AG04450 (cell line): ENCODE measurements around the gene GIPC1. TPM values are rescaled to one million over a fixed set of nuclear protein-coding genes. Genes with fewer than 3 reads are reported as not detected.
A peak's percentile ranks its signal among the peaks of the same experiment; 100 is the strongest.

Experiments
- CTCF ChIA-PET: fragments of 300-600, 350-600 bp; formaldehyde crosslinking; extraction: SDS; loops from one replicate; lab custom pipeline; 2022; ENCODE audit warnings: antibody characterized with exemption, inconsistent platforms; lab: Charles Lee
- POLR2A ChIA-PET: fragments of 350-600 bp; formaldehyde crosslinking; extraction: SDS; loops from one replicate; lab custom pipeline; 2021; ENCODE audit warnings: antibody characterized with exemption, inconsistent platforms; lab: Yijun Ruan, JAX
- DNase-seq: peaks from one replicate; pipeline ENCODE4 v3.0.0-alpha.2; 2011; ENCODE audit warnings: low read depth, low spot score
- H3K27ac ChIP-seq: one replicate; pipeline ENCODE4 v1.5.1; 2012; ENCODE audit warnings: low read depth, low read length, control low read depth
- H3K27me3 ChIP-seq: one replicate; pipeline ENCODE4 v1.6.0; 2012; ENCODE audit warnings: low read length; ENCODE audit not compliant: control insufficient read depth, insufficient read depth
- H3K4me3 ChIP-seq: 2 replicates; pipeline ENCODE4 v1.5.1; 2011; ENCODE audit warnings: mild to moderate bottlenecking, low read depth, low read length, control low read depth
- H3K9me3 ChIP-seq: 2 replicates; pipeline ENCODE4 v1.5.1; 2012; ENCODE audit warnings: low read length; ENCODE audit not compliant: control insufficient read depth, insufficient read depth
- CTCF ChIP-seq: IDR thresholded peaks from 2 replicates; pipeline ENCODE4 v1.5.1; 2011; ENCODE audit warnings: low read depth, low read length, control low read depth, inconsistent platforms
- polyA plus RNA-seq: library from polyadenylated mRNA; depleted of rRNA; stranded (reverse); fragments of >200 nt; gene quantifications from 2 replicates; pipeline ENCODE4 v1.2.3, GENCODE V29; 2011

GIPC1 gene
- polyA plus RNA-seq, 1 experiment: 47.4 TPM

- H3K27ac ChIP-seq: no peak overlapping the region
- no peak for TF ChIP-seq CTCF
- no peaks in the 10 kb centered on the region for H3K27me3 ChIP-seq
- H3K4me3 ChIP-seq: peak overlapping the region; percentile 97
- ChIA-PET POLR2A (no interaction called here), CTCF (no interaction called here)
- DNase-seq: no peak
- H3K9me3 ChIP-seq: no peaks in the 10 kb centered on the region
Observed at GRCh38 chr19:14530506-14530905, 34.6 kb upstream of the GIPC1 start.

GRCh38 chr19:14530005-14530348, 34.0 kb upstream of the GIPC1 start:
- Histone ChIP-seq H3K27ac (peak overlapping the region; percentile 78), H3K27me3 (no peaks in the 10 kb centered on the region), H3K9me3 (no peaks in the 10 kb centered on the region), H3K4me3 (peak overlapping the region; percentile 97)
- DNase-seq: no peak
- TF ChIP-seq CTCF: no peak
- POLR2A ChIA-PET: no interaction called here
- CTCF ChIA-PET: no interaction called here

- CTCF ChIA-PET: no interaction called here
- Histone ChIP-seq H3K27ac (peak within 1 kb of the TSS; percentile 78), H3K27me3 (no peaks in the 10 kb centered on the region), H3K9me3 (no peaks in the 10 kb centered on the region), H3K4me3 (peak within 1 kb of the TSS; percentile 97)
- no peak for TF ChIP-seq CTCF
- POLR2A ChIA-PET: no interaction called here
- DNase-seq: peak; percentile 100
Observed at GRCh38 chr19:14529254-14530004, 33.5 kb upstream of the GIPC1 start, which contains the start of gene TECR. Gene TECR (plus strand): TSS chr19:14529594. CDS start chr19:14529697, 103 bp downstream.

GRCh38 chr19:14528419-14529253, 32.7 kb upstream of the GIPC1 start:
- CTCF ChIA-PET: interaction anchor here (0.6 kb wide), 1 partner anchor 56 kb away, joined by 3 read pairs; no protein-coding TSS in a partner anchor
- Histone ChIP-seq H3K4me3 (peak overlapping the region; percentile 71), H3K27ac (peak overlapping the region; percentile 21), H3K9me3 (no peaks in the 10 kb centered on the region), H3K27me3 (no peaks in the 10 kb centered on the region)
- no peak for TF ChIP-seq CTCF
- POLR2A ChIA-PET: interaction anchor here (1.3 kb wide), 1 partner anchor 10 kb away, joined by 6 read pairs; the partner anchor contains the start of gene DNAJB1
- DNase-seq: no peak
